Measurements from ENCODE around the gene TSPAN15.
"Not testable (repeated sequence)": the region's sequence is repeated elsewhere in the genome, so short reads cannot be mapped to it uniquely, and the experiment has no call there.

TSPAN15 gene

GRCh38 chr10:69503001-69503895, 52.0 kb downstream of the TSPAN15 start:
- no peak for DNase-seq

DNA sequence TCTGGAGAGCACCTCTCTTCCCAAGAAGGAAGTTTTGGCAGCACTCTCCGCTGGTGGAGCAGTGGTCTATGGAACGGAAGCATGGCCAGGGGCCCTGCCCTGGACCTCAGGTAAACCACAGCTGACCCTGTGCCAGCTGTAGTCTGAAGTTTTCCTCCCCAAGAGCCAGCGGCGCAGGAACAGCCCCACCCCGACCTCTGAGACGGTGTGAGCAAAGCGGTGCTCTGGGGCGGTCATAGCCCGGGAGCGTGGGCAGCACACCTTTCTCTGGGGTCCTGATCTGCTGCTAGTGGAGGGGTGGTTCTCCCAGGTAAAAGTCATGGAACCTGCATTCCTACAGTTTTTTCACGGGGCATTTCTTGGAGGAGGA, 52.6 kb downstream of the TSPAN15 start:
- DNase-seq, result no peak

- no peak for DNase-seq
Measured at GRCh38 chr10:69504576-69505250, 53.4 kb downstream of the TSPAN15 start.

DNA sequence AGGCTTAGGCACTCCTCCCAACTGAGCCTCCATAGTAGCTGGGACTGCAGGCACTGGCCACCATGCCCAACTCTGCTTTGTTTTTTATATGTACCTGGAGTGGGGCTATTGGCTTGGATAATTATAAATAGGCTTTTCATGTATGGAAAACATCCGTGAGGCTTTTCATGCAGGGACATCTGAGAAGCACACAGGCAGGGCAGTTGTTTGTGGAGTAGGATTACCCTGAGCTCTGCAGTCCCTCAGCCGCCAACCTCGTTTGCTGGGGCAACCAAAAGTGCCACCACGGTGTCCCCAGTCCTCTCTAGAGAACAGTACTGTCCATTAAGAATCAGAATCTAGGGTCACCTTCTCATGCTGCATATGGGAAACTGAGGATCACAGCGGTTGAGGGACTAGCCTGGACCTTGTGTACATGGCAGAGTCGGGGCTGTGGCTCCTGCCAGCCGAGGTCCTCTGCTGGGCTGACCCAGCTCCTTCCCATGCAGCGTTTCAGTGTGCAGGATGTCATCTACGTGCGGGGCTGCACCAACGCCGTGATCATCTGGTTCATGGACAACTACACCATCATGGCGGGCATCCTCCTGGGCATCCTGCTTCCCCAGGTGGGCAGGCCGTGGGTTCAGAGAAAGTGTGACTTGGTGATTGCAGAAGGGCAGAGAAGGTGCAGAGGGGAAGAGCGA, 54.5 kb downstream of the TSPAN15 start:
- DNase-seq, result no peak

- no peak for DNase-seq
Measured at GRCh38 chr10:69506487-69506833, 55.2 kb downstream of the TSPAN15 start.

DNA sequence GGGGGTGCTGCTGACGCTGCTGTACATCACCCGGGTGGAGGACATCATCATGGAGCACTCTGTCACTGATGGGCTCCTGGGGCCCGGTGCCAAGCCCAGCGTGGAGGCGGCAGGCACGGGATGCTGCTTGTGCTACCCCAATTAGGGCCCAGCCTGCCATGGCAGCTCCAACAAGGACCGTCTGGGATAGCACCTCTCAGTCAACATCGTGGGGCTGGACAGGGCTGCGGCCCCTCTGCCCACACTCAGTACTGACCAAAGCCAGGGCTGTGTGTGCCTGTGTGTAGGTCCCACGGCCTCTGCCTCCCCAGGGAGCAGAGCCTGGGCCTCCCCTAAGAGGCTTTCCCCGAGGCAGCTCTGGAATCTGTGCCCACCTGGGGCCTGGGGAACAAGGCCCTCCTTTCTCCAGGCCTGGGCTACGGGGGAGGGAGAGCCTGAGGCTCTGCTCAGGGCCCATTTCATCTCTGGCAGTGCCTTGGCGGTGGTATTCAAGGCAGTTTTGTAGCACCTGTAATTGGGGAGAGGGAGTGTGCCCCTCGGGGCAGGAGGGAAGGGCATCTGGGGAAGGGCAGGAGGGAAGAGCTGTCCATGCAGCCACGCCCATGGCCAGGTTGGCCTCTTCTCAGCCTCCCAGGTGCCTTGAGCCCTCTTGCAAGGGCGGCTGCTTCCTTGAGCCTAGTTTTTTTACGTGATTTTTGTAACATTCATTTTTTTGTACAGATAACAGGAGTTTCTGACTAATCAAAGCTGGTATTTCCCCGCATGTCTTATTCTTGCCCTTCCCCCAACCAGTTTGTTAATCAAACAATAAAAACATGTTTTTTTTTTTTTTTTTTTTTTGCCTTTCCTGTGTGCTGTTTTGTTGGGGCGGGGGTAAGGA, 55.8 kb downstream of the TSPAN15 start:
- DNase-seq, result peak in 1 of 14 donors; percentile 27

DNA sequence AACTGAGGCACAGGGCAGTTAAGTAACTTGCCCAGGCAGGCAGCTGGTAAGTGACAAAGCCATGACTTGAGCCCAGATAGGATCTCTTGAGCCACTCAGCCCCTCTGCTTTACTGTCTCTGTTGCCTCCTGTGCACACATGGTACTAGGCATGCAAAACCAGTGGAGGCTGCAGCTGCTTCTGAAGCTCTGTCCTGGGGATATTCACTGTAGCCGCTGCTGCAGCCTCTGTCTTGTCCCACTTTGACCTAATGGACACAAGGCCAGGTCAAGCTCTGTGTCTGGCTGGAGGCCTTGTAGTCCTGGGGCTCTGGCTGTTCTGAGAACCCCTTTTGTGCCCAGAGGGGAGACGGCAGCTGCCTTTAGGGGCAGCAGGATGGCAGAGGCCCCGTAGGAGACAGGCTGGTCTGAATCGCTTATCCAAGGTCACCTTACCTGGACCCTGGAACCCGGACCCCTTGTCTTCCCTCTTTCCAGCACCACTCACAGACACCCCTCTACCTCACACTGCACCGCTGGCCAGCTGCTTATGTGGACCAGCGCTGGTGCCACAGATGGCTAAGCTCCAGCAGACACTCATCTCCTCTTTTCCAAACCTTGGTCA, 57.6 kb downstream of the TSPAN15 start:
- DNase-seq, result no peak

DNA sequence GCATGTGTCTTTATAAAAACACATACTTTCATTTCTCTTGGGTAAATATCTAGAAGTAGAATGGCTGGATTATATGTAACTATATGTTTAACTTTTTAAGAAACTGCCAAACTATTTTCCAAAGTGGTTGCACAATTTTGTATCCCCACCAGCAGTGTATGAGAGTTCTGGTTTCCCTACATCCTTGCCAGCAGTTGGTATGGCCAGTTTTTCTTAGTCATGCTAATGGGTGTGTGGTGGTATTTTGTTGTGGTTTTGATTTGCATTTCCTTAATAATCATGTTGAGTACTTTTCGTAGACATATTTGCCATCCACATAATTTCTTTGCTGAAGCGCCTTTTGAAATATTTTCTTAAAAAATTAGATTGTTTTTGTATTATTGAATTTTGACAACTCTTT, 61.6 kb downstream of the TSPAN15 start:
- DNase-seq, result no peak

GRCh38 chr10:69513617-69514016, 62.4 kb downstream of the TSPAN15 start:
- no peak for DNase-seq

DNA sequence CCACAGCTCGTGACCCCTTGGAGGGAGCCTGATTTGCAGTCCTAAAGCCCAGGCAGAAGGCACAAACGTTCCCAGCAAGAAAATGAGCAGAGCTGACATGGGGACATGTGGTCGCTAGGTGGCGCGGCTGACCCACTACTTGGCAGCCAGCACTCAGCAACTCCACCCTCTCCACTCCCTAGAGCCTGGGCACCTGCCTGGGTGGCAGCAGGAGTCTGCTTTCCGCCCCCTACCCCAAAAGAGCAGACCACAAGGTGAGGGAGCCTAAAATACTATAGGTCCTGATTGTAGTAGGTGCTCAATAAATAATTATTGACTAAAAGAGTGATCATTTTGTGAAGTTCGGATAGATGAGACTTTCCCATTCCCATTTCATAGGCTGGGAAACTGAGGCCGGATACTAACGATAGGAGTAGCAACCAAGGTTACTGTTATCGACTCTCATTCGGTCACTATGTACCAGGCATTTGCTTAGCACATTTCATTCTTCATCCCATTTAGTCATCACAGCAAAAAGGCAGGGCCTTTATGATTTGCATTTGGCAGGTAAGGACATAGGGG, 64.5 kb downstream of the TSPAN15 start:
- peak in 3 of 14 donors; percentile 25 to 69 (median 35) for DNase-seq

- no peak for DNase-seq
Measured at GRCh38 chr10:69516316-69516715, 65.1 kb downstream of the TSPAN15 start.

DNA sequence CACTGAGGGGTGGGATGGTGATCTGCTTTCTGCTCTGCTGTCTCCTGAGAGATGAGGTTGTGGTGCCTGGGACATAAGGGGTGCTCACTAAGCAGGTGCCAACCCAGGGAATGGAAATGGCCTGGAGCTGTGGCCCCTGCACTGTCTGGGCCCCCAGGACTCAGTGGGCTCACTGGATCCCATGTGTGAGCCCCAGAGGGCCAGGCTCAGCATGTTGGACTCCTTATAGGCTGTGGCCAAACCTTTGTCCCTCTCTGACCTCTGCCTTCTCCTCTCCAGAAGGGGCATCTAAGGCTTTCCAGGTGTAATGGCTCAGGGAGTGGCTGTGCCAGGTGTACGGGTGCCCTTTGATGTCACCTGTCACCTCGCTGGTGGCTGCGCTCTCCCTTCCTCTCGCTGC, 65.5 kb downstream of the TSPAN15 start:
- DNase-seq, result no peak

DNA sequence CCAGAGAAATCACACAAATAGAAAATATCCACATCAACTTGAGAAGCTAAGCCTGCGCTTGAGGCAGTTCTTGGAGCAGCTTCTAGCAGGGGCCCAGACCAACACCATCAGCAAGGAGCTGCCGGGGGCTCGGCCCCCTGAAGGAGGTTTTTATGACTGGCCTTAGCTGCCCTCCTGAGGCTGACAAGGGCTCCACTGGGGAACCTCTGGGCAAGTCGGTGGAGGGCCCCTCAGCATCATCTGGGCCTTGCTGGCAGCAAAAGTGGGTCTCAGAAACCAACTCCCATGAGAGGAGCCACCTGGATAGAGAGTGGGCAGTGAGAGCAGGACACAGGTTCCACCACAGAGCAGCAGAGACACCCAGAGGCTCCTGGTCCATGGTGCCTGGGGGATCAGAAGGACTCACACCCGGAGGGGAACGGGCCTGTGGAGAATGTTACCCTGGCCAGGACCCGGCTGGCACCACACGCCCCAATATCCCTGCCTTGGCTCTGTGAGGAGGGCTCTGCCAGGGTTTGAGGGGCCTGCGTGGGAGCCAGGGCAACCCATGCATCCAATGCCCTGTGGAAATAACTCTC, 66.1 kb downstream of the TSPAN15 start:
- DNase-seq, result no peak

- DNase-seq, result no peak
Measured at GRCh38 chr10:69527961-69528360, 76.7 kb downstream of the TSPAN15 start.

DNA sequence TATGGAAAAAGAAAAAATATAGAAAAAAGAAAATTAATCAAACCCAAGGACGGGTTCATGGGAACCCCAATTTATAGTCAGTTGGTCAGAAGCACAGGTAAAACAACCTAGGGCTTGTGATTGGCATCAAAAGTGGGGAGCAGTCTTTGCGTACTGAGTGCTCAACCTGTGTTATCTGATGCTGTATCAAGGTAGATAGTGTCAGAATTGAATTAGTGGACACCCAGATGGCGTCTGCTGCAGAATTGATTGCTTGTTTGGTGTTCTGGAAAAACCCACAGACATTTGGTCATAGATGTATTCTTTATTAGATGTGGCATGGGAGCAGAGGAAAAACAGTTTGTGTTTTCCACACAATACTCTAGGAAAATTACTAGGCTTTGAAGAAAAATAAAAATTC, 82.4 kb downstream of the TSPAN15 start:
- DNase-seq, result no peak

DNA sequence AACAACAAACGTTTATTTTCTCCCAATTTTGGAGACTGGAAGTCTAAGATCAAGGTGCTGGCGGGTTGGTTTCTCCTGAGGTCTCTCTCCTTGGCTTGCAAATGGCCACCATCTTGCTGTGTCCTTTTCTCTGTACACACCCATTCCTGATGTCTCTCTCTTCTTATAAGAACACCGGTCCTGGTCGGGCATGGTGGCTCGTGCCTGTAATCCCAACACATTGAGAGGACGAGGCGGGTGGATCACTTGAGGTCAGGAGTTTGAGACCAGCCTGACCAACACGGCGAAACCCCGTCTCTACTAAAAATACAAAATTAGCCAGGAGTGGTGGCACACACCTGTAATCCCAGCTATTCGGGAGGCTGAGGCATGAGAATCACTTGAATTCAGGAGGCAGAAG, 85.3 kb downstream of the TSPAN15 start:
- not testable (repeated sequence) for DNase-seq

- no peak for DNase-seq
Measured at GRCh38 chr10:69537449-69537848, 86.2 kb downstream of the TSPAN15 start.

- no peak for DNase-seq
Measured at GRCh38 chr10:69538461-69538860, 87.2 kb downstream of the TSPAN15 start.

DNA sequence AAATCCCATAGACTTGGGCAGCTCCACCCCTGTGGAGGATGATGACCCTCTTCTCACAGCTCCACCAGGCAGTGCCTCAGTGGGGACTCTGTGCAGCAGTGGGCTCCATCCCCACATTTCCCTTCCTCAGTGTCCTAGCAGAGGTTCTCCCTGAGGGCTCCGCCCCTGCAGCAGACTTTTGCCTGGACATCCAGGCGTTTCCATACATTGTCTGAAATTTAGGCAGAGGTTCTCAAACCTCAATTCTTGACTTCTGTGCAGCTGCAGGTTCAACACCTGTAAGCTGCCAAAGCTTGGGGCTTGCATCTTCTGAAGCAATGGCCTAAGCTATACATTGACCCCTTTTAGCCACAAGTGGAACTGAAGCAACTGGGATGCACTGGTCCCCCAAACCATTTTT, 90.2 kb downstream of the TSPAN15 start:
- no peak for DNase-seq

- no peak for DNase-seq
Measured at GRCh38 chr10:69549959-69550358, 98.7 kb downstream of the TSPAN15 start.

GRCh38 chr10:69552268-69552667, 101.0 kb downstream of the TSPAN15 start:
- DNase-seq, result no peak

All from C1 segment of cervical spinal cord (tissue), 14 donors.